ENCODE data around the gene GNL3.

Gene GNL3

DNA sequence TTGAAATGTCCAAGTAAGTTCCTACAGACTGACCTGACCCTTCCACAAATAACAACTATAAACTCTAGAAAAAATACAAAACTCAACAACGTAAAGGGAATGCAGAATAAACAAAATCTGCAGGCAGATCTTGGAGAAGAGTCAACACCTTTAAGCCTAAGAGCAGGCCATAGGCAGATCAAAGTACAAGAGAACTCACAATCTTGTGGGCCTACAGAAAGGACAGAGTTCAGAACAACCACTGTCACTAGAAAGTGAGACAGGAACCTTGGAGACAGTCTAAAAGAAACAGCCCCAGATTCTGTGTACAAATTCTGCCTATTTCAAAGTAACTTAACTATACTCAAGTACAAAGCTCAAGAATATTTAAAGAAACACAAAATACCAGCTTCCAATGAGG, 53.9 kb downstream of the GNL3 start:
- H3K79me2 ChIP-seq (ENCODE audit: insufficient read depth, low read length) = no peaks in the 10 kb centered on the region
- H3K9ac ChIP-seq (ENCODE audit: low read depth, low read length) = no peak overlapping the region
- H3K27ac ChIP-seq (ENCODE audit: low read length) = no peak overlapping the region
- no peak for DNase-seq
- no peak overlapping the region for H3K4me3 ChIP-seq (ENCODE audit: low read depth in 1 of 2, low read length in 2 of 2)
- TF ChIP-seq, protein P1, sequence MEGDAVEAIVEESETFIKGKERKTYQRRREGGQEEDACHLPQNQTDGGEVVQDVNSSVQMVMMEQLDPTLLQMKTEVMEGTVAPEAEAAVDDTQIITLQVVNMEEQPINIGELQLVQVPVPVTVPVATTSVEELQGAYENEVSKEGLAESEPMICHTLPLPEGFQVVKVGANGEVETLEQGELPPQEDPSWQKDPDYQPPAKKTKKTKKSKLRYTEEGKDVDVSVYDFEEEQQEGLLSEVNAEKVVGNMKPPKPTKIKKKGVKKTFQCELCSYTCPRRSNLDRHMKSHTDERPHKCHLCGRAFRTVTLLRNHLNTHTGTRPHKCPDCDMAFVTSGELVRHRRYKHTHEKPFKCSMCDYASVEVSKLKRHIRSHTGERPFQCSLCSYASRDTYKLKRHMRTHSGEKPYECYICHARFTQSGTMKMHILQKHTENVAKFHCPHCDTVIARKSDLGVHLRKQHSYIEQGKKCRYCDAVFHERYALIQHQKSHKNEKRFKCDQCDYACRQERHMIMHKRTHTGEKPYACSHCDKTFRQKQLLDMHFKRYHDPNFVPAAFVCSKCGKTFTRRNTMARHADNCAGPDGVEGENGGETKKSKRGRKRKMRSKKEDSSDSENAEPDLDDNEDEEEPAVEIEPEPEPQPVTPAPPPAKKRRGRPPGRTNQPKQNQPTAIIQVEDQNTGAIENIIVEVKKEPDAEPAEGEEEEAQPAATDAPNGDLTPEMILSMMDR (IDR thresholded peaks at IDR 0.05; ENCODE audit: borderline replicate concordance, extremely low read depth, low read length, poor library complexity, severe bottlenecking) = no peak
- TF ChIP-seq EZH2 (IDR thresholded peaks at IDR 0.05; ENCODE audit: borderline replicate concordance, low read depth, low read length, severe bottlenecking) = no peak
- no peaks in the 10 kb centered on the region for H3K4me1 ChIP-seq (ENCODE audit: insufficient read depth, low read length)
- H3K9me3 ChIP-seq (ENCODE audit: insufficient read depth, low read length, severe bottlenecking) = no peaks in the 10 kb centered on the region
- no peak for ATAC-seq (ENCODE audit: insufficient read depth, low read depth)
- no peaks in the 10 kb centered on the region for H3K27me3 ChIP-seq (ENCODE audit: insufficient read depth, low read length, poor library complexity)
- H3K36me3 ChIP-seq (ENCODE audit: insufficient read depth, low read length) = peaks cover 67% of the 10 kb centered on the region
- H2AFZ ChIP-seq (ENCODE audit: low read depth, low read length) = no peak overlapping the region
- no peak overlapping the region for H3K4me2 ChIP-seq (ENCODE audit: insufficient read depth, low read length)
- no peaks in the 10 kb centered on the region for H4K20me1 ChIP-seq (ENCODE audit: insufficient read depth, low read length)

GRCh38 chr3:52742418-52743041, 56.7 kb downstream of the GNL3 start:
- Histone ChIP-seq H3K27me3 (ENCODE audit: insufficient read depth, low read length, poor library complexity) (no peaks in the 10 kb centered on the region), H3K79me2 (ENCODE audit: insufficient read depth, low read length) (no peaks in the 10 kb centered on the region), H3K4me1 (ENCODE audit: insufficient read depth, low read length) (no peaks in the 10 kb centered on the region), H3K36me3 (ENCODE audit: insufficient read depth, low read length) (peaks cover 77% of the 10 kb centered on the region), H2AFZ (ENCODE audit: low read depth, low read length) (no peak overlapping the region), H3K4me3 (ENCODE audit: low read depth in 1 of 2, low read length in 2 of 2) (no peak overlapping the region), H3K27ac (ENCODE audit: low read length) (no peak overlapping the region), H3K9ac (ENCODE audit: low read depth, low read length) (no peak overlapping the region), H3K4me2 (ENCODE audit: insufficient read depth, low read length) (no peak overlapping the region), H3K9me3 (ENCODE audit: insufficient read depth, low read length, severe bottlenecking) (no peaks in the 10 kb centered on the region), H4K20me1 (ENCODE audit: insufficient read depth, low read length) (no peaks in the 10 kb centered on the region)
- no peak for TF ChIP-seq EZH2 (IDR thresholded peaks at IDR 0.05; ENCODE audit: borderline replicate concordance, low read depth, low read length, severe bottlenecking)
- TF ChIP-seq, protein P1 (IDR thresholded peaks at IDR 0.05; ENCODE audit: borderline replicate concordance, extremely low read depth, low read length, poor library complexity, severe bottlenecking) = peak; percentile 72
- ATAC-seq (ENCODE audit: insufficient read depth, low read depth) (peak; percentile 66), DNase-seq (no peak)

- no peaks in the 10 kb centered on the region for H3K9me3 ChIP-seq (ENCODE audit: insufficient read depth, low read length, severe bottlenecking)
- H3K79me2 ChIP-seq (ENCODE audit: insufficient read depth, low read length) = no peaks in the 10 kb centered on the region
- ATAC-seq (ENCODE audit: insufficient read depth, low read depth) (no peak), DNase-seq (no peak)
- H4K20me1 ChIP-seq (ENCODE audit: insufficient read depth, low read length) = no peaks in the 10 kb centered on the region
- no peak for TF ChIP-seq EZH2 (IDR thresholded peaks at IDR 0.05; ENCODE audit: borderline replicate concordance, low read depth, low read length, severe bottlenecking)
- TF ChIP-seq, protein P1 (IDR thresholded peaks at IDR 0.05; ENCODE audit: borderline replicate concordance, extremely low read depth, low read length, poor library complexity, severe bottlenecking) = no peak
- H3K27ac ChIP-seq (ENCODE audit: low read length) = no peak overlapping the region
- H3K9ac ChIP-seq (ENCODE audit: low read depth, low read length) = no peak overlapping the region
- H3K27me3 ChIP-seq (ENCODE audit: insufficient read depth, low read length, poor library complexity) = no peaks in the 10 kb centered on the region
- no peak overlapping the region for H2AFZ ChIP-seq (ENCODE audit: low read depth, low read length)
- peaks cover 75% of the 10 kb centered on the region for H3K36me3 ChIP-seq (ENCODE audit: insufficient read depth, low read length)
- no peak overlapping the region for H3K4me2 ChIP-seq (ENCODE audit: insufficient read depth, low read length)
- H3K4me3 ChIP-seq (ENCODE audit: low read depth in 1 of 2, low read length in 2 of 2) = no peak overlapping the region
- no peaks in the 10 kb centered on the region for H3K4me1 ChIP-seq (ENCODE audit: insufficient read depth, low read length)
Measured at GRCh38 chr3:52743152-52743551, 57.3 kb downstream of the GNL3 start.
